ENCODE results near the gene TMEM150C. TPM values are rescaled to one million over a fixed set of nuclear protein-coding genes. Genes with fewer than 3 reads are reported as not detected.
"Not testable (repeated sequence)": the region's sequence is repeated elsewhere in the genome, so short reads cannot be mapped to it uniquely, and the experiment has no call there.

TMEM150C gene
- polyA plus RNA-seq, 1 donor (not counting 4 experiments of a cell fraction or from before 2014, with no cell fraction given) = 0.07 TPM

DNA sequence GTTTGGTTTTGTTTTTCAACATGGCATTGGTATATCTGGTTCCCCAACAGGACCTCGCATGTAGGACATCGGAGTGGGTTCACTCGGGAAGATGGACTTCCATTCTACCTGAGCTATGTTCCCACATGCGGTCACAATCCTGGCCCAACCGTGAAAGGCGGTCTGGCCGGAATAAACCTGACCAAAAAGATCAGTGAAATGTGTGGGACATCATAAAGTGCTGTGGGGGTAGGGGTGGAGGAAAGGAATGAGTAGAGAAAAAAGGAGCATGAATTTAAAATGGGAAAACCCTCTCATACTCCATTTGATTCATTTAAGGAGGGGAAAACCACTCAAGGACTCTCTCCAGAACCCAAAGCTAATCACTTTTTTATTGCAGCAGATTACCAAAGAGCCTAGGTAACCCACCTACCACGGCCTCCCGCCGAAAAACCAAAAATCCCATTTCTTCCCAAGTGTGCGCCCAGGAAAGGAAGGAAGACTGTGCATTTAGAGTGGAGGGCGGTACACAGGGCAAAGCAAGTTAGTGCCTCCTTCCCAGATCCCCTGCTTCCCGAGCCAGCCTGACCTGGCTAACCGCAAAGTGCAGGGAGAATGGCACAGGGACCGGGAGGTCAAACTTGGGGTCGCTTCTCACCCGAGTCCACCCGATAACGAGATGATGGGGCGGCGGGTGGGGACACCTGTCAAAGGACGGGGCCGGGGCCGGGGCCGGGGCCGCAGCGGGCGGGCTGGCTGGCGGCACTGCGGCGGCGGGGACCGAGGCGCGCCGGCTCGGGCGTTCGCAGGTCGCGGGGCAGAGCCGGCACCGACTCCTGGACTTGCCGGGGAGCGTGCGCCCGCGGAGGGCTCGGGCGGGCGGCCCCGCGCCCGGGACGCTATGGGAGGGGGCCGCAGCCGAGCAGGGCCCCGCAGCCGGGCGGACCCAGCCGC lies 669 bp downstream of the TMEM150C start:
- Histone ChIP-seq H3K4me2 (ENCODE audit: control insufficient read depth, extremely low read depth, insufficient read depth, low read depth, low read length) (peak overlapping the region; percentile 76), H3K36me3 (ENCODE audit: control insufficient read depth in 2 of 2, extremely low read depth in 1 of 2, insufficient read depth in 2 of 2, low read length in 2 of 2) (no peaks in the 10 kb centered on the region), H2AFZ (ENCODE audit: control insufficient read depth, low read length) (no peak overlapping the region), H3K27ac (ENCODE audit: control insufficient read depth, insufficient read depth, low read length) (no peak overlapping the region), H3K27me3 (ENCODE audit: control insufficient read depth, extremely low read depth, insufficient read depth, low read length) (peaks cover 37% of the 10 kb centered on the region), H3K79me2 (ENCODE audit: control insufficient read depth, insufficient read depth, low read length) (no peaks in the 10 kb centered on the region), H3K4me1 (ENCODE audit: control insufficient read depth, extremely low read depth, insufficient read depth, low read length) (no peaks in the 10 kb centered on the region), H3K9me1 (ENCODE audit: control insufficient read depth, extremely low read depth, insufficient read depth, low read length) (no peaks in the 10 kb centered on the region), H3K9ac (ENCODE audit: control insufficient read depth, extremely low read depth, insufficient read depth, low read length) (no peak overlapping the region), H3K9me3 (ENCODE audit: control insufficient read depth, low read depth, low read length) (no peaks in the 10 kb centered on the region), H3K4me3 (ENCODE audit: control insufficient read depth in 2 of 3, extremely low read depth in 1 of 3, insufficient read depth in 2 of 3, low read depth in 1 of 3, low read length in 3 of 3) (peak overlapping the region in 2 of 3 experiments; percentile 42 to 45), H4K20me1 (ENCODE audit: control insufficient read depth, extremely low read depth, insufficient read depth, low read length) (no peaks in the 10 kb centered on the region)
- DNase-seq (ENCODE audit: low read depth, low spot score) = no peak
- dilution Hi-C loops (cut with MboI; ENCODE audit: extremely low pct_ligation_motif_present, low sequenced_read_pairs) = no loop called here
- peak; percentile 95 for TF ChIP-seq EZH2 (IDR thresholded peaks at IDR 0.05; ENCODE audit: low read length)
- TF ChIP-seq, protein P1, sequence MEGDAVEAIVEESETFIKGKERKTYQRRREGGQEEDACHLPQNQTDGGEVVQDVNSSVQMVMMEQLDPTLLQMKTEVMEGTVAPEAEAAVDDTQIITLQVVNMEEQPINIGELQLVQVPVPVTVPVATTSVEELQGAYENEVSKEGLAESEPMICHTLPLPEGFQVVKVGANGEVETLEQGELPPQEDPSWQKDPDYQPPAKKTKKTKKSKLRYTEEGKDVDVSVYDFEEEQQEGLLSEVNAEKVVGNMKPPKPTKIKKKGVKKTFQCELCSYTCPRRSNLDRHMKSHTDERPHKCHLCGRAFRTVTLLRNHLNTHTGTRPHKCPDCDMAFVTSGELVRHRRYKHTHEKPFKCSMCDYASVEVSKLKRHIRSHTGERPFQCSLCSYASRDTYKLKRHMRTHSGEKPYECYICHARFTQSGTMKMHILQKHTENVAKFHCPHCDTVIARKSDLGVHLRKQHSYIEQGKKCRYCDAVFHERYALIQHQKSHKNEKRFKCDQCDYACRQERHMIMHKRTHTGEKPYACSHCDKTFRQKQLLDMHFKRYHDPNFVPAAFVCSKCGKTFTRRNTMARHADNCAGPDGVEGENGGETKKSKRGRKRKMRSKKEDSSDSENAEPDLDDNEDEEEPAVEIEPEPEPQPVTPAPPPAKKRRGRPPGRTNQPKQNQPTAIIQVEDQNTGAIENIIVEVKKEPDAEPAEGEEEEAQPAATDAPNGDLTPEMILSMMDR (optimal IDR thresholded peaks at IDR 0.05 in 1 of 3, IDR thresholded peaks at IDR 0.05 in 1 of 3, conservative IDR thresholded peaks at IDR 0.05 in 1 of 3; ENCODE audit: extremely low read depth in 1 of 3, insufficient read depth in 2 of 3, low read length in 3 of 3) = no peak
- no peak for FAIRE-seq

DNA sequence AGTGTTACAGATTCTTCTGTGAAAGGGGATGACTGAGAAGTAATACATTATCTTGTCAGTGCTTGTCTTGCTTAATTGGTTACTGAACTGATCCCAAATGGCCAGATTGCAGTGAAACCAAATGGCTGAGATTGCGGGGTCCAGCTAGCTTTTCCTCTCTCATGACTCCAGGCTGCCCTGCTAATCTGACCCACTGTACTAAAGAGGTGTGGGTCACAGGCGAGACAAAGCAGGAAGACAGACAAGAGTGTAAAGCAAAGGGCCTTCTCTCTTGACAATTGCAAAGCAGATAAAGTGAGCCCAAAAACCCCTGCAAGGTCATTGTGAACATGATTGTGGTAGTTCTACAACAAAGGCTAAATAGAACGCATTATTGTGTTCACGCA lies 2.1 kb downstream of the TMEM150C start:
- Histone ChIP-seq H3K79me2 (ENCODE audit: control insufficient read depth, insufficient read depth, low read length) (no peaks in the 10 kb centered on the region), H3K9ac (ENCODE audit: control insufficient read depth, extremely low read depth, insufficient read depth, low read length) (no peak overlapping the region), H3K27ac (ENCODE audit: control insufficient read depth, insufficient read depth, low read length) (no peak overlapping the region), H3K9me3 (ENCODE audit: control insufficient read depth, low read depth, low read length) (no peaks in the 10 kb centered on the region), H3K4me2 (ENCODE audit: control insufficient read depth, extremely low read depth, insufficient read depth, low read depth, low read length) (no peak overlapping the region), H2AFZ (ENCODE audit: control insufficient read depth, low read length) (no peak overlapping the region), H4K20me1 (ENCODE audit: control insufficient read depth, extremely low read depth, insufficient read depth, low read length) (no peaks in the 10 kb centered on the region), H3K9me1 (ENCODE audit: control insufficient read depth, extremely low read depth, insufficient read depth, low read length) (no peaks in the 10 kb centered on the region), H3K36me3 (ENCODE audit: control insufficient read depth in 2 of 2, extremely low read depth in 1 of 2, insufficient read depth in 2 of 2, low read length in 2 of 2) (no peaks in the 10 kb centered on the region), H3K27me3 (ENCODE audit: control insufficient read depth, extremely low read depth, insufficient read depth, low read length) (peaks cover 42% of the 10 kb centered on the region), H3K4me1 (ENCODE audit: control insufficient read depth, extremely low read depth, insufficient read depth, low read length) (no peaks in the 10 kb centered on the region), H3K4me3 (ENCODE audit: control insufficient read depth in 2 of 3, extremely low read depth in 1 of 3, insufficient read depth in 2 of 3, low read depth in 1 of 3, low read length in 3 of 3) (no peak overlapping the region)
- no peak for TF ChIP-seq EZH2 (IDR thresholded peaks at IDR 0.05; ENCODE audit: low read length)
- TF ChIP-seq, protein P1 (optimal IDR thresholded peaks at IDR 0.05 in 1 of 3, IDR thresholded peaks at IDR 0.05 in 1 of 3, conservative IDR thresholded peaks at IDR 0.05 in 1 of 3; ENCODE audit: extremely low read depth in 1 of 3, insufficient read depth in 2 of 3, low read length in 3 of 3) = no peak
- no peak for FAIRE-seq
- no peak for DNase-seq (ENCODE audit: low read depth, low spot score)
- dilution Hi-C loops (cut with MboI; ENCODE audit: extremely low pct_ligation_motif_present, low sequenced_read_pairs) = no loop called here

DNA sequence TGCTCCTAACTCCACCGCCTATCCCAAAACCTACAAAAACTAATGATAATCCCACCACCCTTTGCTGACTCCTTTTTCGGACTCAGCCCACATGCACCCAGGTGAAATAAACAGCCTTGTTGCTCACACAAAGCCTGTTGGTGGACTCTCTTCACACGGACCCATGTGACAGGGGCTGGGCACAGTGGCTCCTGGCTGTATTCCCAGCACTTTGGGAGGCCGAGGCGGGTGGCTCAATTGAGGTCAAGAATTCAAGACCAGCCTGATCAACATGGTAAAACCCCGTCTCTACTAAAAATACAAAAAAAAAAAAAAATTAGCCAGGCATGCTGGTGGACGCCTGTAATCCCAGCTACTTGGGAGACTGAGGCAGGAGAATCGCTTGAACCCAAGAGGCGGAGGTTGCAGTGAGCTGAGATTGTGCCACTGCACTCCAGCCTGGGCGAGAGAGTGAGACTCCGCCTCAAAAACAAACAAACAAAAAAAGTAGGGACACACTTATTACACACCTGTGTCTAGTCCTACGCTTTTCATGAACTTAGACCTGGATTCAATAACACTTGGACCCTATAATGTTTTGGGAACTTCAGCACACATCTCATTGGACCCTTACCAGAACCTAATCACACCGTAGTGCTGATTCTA lies 2.6 kb downstream of the TMEM150C start:
- H3K27me3 ChIP-seq (ENCODE audit: control insufficient read depth, extremely low read depth, insufficient read depth, low read length) = peaks cover 42% of the 10 kb centered on the region
- dilution Hi-C loops (cut with MboI; ENCODE audit: extremely low pct_ligation_motif_present, low sequenced_read_pairs); FAIRE-seq: not testable (repeated sequence)

More for the DNA sequence above, 2.6 kb downstream of the TMEM150C start:
- H3K79me2 ChIP-seq (ENCODE audit: control insufficient read depth, insufficient read depth, low read length); H3K4me1 ChIP-seq (ENCODE audit: control insufficient read depth, extremely low read depth, insufficient read depth, low read length); H3K27ac ChIP-seq (ENCODE audit: control insufficient read depth, insufficient read depth, low read length); H3K9ac ChIP-seq (ENCODE audit: control insufficient read depth, extremely low read depth, insufficient read depth, low read length); H4K20me1 ChIP-seq (ENCODE audit: control insufficient read depth, extremely low read depth, insufficient read depth, low read length); H3K4me3 ChIP-seq (ENCODE audit: control insufficient read depth in 2 of 3, extremely low read depth in 1 of 3, insufficient read depth in 2 of 3, low read depth in 1 of 3, low read length in 3 of 3); H3K4me2 ChIP-seq (ENCODE audit: control insufficient read depth, extremely low read depth, insufficient read depth, low read depth, low read length); H2AFZ ChIP-seq (ENCODE audit: control insufficient read depth, low read length); H3K9me3 ChIP-seq (ENCODE audit: control insufficient read depth, low read depth, low read length); H3K9me1 ChIP-seq (ENCODE audit: control insufficient read depth, extremely low read depth, insufficient read depth, low read length); H3K36me3 ChIP-seq (ENCODE audit: control insufficient read depth in 2 of 2, extremely low read depth in 1 of 2, insufficient read depth in 2 of 2, low read length in 2 of 2); DNase-seq (ENCODE audit: low read depth, low spot score): not testable (repeated sequence)
